AG09319 (cell line): ENCODE data around the gene METTL26.

Experiments used
- DNase-seq: peaks from one replicate; pipeline ENCODE4 v3.0.0-alpha.2; 2010; ENCODE audit warnings: low read depth; ENCODE audit errors: extremely low read depth
- CTCF ChIP-seq: IDR thresholded peaks from 2 replicates; pipeline ENCODE4 v1.5.1; 2011; ENCODE audit warnings: low read depth, mild to moderate bottlenecking, inconsistent platforms, low read length, moderate library complexity

METTL26 gene

GRCh38 chr16:634051-634670 is 1.9 kb downstream of the METTL26 start:
- no peak for DNase-seq
- no peak for TF ChIP-seq CTCF

GRCh38 chr16:633336-634050 is 2.6 kb downstream of the METTL26 start:
- TF ChIP-seq CTCF, result no peak
- no peak for DNase-seq

- TF ChIP-seq CTCF, result no peak
- DNase-seq, result no peak
Measured at GRCh38 chr16:632486-633335, 3.4 kb downstream of the METTL26 start.

- no peak for TF ChIP-seq CTCF
- DNase-seq, result no peak
Measured at GRCh38 chr16:631808-632358, 4.2 kb downstream of the METTL26 start.

GRCh38 chr16:630815-631405 is 5.2 kb downstream of the METTL26 start, which contains the start of gene WFIKKN1:
Gene WFIKKN1, plus strand, starts transcription at chr16:630985. Its CDS starts 269 bp downstream, at chr16:631254.
- DNase-seq, result no peak

GRCh38 chr16:630249-630814 is 5.8 kb downstream of the METTL26 start:
- no peak for DNase-seq

More at GRCh38 chr16:630815-631405, 5.2 kb downstream of the METTL26 start, which contains the start of gene WFIKKN1:
- TF ChIP-seq CTCF, result no peak

More at GRCh38 chr16:630249-630814, 5.8 kb downstream of the METTL26 start:
- no peak for TF ChIP-seq CTCF
